GM12801 (cell line): ENCODE measurements around the gene TBC1D21.

Experiments used
- CTCF ChIP-seq: IDR thresholded peaks from one replicate; pipeline ENCODE4 v1.5.1; 2011; ENCODE audit warnings: control low read depth; ENCODE audit not compliant: insufficient read length; ENCODE audit errors: extremely low read depth

Gene TBC1D21

GRCh38 chr15:73869216-73869995, 4.0 kb upstream of the TBC1D21 start:
- no peak for TF ChIP-seq CTCF

GRCh38 chr15:73870700-73871408, 2.5 kb upstream of the TBC1D21 start:
- TF ChIP-seq CTCF: no peak

- no peak for TF ChIP-seq CTCF
These were observed 1.0 kb upstream of the TBC1D21 start for GRCh38 chr15:73872346-73872745.

GRCh38 chr15:73873889-73874511, 636 bp downstream of the TBC1D21 start:
- no peak for TF ChIP-seq CTCF

GRCh38 chr15:73879426-73879825, 6.1 kb downstream of the TBC1D21 start:
- TF ChIP-seq CTCF: no peak

GRCh38 chr15:73881579-73882320, 8.4 kb downstream of the TBC1D21 start:
- no peak for TF ChIP-seq CTCF
